Epithelial cell of proximal tubule (primary cell): ENCODE measurements around the gene TMEM61. TPM values are rescaled to one million over a fixed set of nuclear protein-coding genes. Genes with fewer than 3 reads are reported as not detected.
A peak's percentile ranks its signal among the peaks of the same experiment; 100 is the strongest.

Source experiments
- DNase-seq: peaks from one replicate; pipeline ENCODE4 v3.0.0-alpha.2; 2011; ENCODE audit warnings: low read depth
- H3K4me3 ChIP-seq: 2 replicates; pipeline ENCODE4 v1.5.1; 2011; ENCODE audit warnings: low read depth, mild to moderate bottlenecking, low read length
- total RNA-seq: library from RNA; depleted of rRNA; stranded (reverse); fragments of >200 nt; gene quantifications from 2 replicates; pipeline ENCODE4 v1.2.3, GENCODE V29; 2015
- TF ChIP-seq, protein P1 (sequence below): conservative IDR thresholded peaks from 2 replicates; pipeline ENCODE4 v1.5.1; 2012; ENCODE audit warnings: low read depth, mild to moderate bottlenecking, low read length

The TMEM61 gene
- total RNA-seq, 1 donor from 2014 or later: not detected

- TF ChIP-seq, protein P1, sequence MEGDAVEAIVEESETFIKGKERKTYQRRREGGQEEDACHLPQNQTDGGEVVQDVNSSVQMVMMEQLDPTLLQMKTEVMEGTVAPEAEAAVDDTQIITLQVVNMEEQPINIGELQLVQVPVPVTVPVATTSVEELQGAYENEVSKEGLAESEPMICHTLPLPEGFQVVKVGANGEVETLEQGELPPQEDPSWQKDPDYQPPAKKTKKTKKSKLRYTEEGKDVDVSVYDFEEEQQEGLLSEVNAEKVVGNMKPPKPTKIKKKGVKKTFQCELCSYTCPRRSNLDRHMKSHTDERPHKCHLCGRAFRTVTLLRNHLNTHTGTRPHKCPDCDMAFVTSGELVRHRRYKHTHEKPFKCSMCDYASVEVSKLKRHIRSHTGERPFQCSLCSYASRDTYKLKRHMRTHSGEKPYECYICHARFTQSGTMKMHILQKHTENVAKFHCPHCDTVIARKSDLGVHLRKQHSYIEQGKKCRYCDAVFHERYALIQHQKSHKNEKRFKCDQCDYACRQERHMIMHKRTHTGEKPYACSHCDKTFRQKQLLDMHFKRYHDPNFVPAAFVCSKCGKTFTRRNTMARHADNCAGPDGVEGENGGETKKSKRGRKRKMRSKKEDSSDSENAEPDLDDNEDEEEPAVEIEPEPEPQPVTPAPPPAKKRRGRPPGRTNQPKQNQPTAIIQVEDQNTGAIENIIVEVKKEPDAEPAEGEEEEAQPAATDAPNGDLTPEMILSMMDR: no peak
- peak overlapping the region; percentile 56 for H3K4me3 ChIP-seq
These were observed 60.6 kb downstream of the TMEM61 start for GRCh38 chr1:55040933-55041494.

DNA sequence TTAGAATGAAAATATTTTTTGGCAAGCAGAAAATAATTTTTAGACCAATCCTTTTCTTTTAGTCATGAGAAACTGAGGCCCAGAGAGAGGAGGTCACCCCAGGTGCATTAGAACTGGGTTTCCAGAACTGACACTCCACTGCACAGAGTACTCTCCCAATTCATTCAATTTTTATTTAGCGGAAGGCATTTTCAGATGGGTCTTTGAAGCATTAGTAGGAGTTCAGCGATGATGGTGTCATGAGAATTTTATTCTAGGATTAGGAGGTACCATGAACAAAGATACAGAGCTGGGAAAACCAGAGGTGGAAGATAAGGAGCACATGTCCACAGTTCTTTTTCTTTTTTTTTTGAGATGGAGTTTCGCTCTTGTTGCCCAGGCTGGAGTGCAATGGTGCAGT lies 61.2 kb downstream of the TMEM61 start:
- TF ChIP-seq, protein P1: no peak
- H3K4me3 ChIP-seq: no peak overlapping the region

More at GRCh38 chr1:55040933-55041494, 60.6 kb downstream of the TMEM61 start:
- no peak for DNase-seq

More for the DNA sequence above, 61.2 kb downstream of the TMEM61 start:
- DNase-seq: no peak

Other genes starting within 250 kb of the TMEM61 start
- gene PARS2, start 216.1 kb upstream of the TMEM61 start, total RNA-seq: 5.1 and 5.4 TPM in 2 replicates
- gene TTC22, start 179.3 kb upstream of the TMEM61 start, total RNA-seq: 1.9 and 4.3 TPM in 2 replicates
- 258 and 494 TPM in 2 replicates for gene DHCR24, start 93.4 kb upstream of the TMEM61 start, total RNA-seq
- gene BSND, start 18.3 kb downstream of the TMEM61 start, total RNA-seq: not detected in 2 replicates
- gene PCSK9, start 58.9 kb downstream of the TMEM61 start, total RNA-seq: 1.1 and 21.7 TPM in 2 replicates
- 19.7 and 24.0 TPM in 2 replicates for gene USP24, start 234.7 kb downstream of the TMEM61 start, total RNA-seq